HepG2 (cell line): ENCODE data around the gene CD84. TPM values are rescaled to one million over a fixed set of nuclear protein-coding genes. Genes with fewer than 3 reads are reported as not detected.

Source experiments
- ATAC-seq: fragments of 200-7000 bp; cut with Tn5 transposase; 3 replicates; pipeline ENCODE4 v1.9.1; 2020; ENCODE audit warnings: mild to moderate bottlenecking, moderate library complexity
- BruUV-seq: library from RNA; stranded (reverse); fragments of 400-500 nt; replicated peaks from 2 replicates; lab custom pipeline; 2021; lab: Mats Ljungman, UMichigan
- CTCF ChIA-PET: fragments of 300-600 bp; formaldehyde crosslinking; extraction: SDS; loops from one replicate; lab custom pipeline; 2021; ENCODE audit warnings: low total read pairs, inconsistent platforms, low intra/inter-chr PET ratio; lab: Yijun Ruan, JAX
- POLR2A ChIA-PET: fragments of 350-600 bp; sonication (Branson Sonifier 250); formaldehyde crosslinking; loops from one replicate; lab custom pipeline; 2020; ENCODE audit warnings: antibody characterized with exemption, inconsistent platforms; lab: Yijun Ruan, JAX
- DNase-seq: peaks from one replicate; pipeline ENCODE4 v3.0.0-alpha.2; 2015; ENCODE audit warnings: low spot score
- FAIRE-seq: peaks from 3 replicates; lab custom pipeline; 2011; peaks lifted over from hg19 to GRCh38; lab: Jason Lieb, UNC
- H2AFZ ChIP-seq: one replicate; pipeline ENCODE4 v1.6.1; 2011; ENCODE audit warnings: low read length, inconsistent platforms
- H3K27ac ChIP-seq: fragments of 300-600 bp; 3 replicates; pipeline ENCODE4 v1.8.0; 2011; ENCODE audit warnings: mixed run types, mild to moderate bottlenecking, mixed read lengths, low read length, inconsistent platforms; ENCODE audit not compliant: insufficient read depth; ENCODE audit errors: extremely low read length
- H3K27me3 ChIP-seq, 2 experiments: fragments of 200-600 bp in 1 of 2; 2 replicates in 1 of 2; 3 replicates in 1 of 2; pipeline versions ENCODE4 v1.6.0 to v1.8.0; 2011; ENCODE audit warnings: low read length in 2 of 2, mild to moderate bottlenecking in 2 of 2, moderate library complexity in 2 of 2, inconsistent platforms in 1 of 2; ENCODE audit not compliant: insufficient read depth in 2 of 2, control insufficient read depth in 1 of 2
- H3K36me3 ChIP-seq, 2 experiments: fragments of 200-600 bp in 1 of 2; replicated peaks in 1 of 2; 2 replicates in 1 of 2; 3 replicates in 1 of 2; pipeline versions ENCODE4 v1.5.1 to v1.8.0; 2011; ENCODE audit warnings: low read length in 2 of 2, inconsistent platforms in 1 of 2; ENCODE audit not compliant: insufficient read depth in 2 of 2, control insufficient read depth in 1 of 2
- H3K4me1 ChIP-seq: 2 replicates; pipeline ENCODE4 v1.5.1; 2012; ENCODE audit warnings: low read length, inconsistent platforms; ENCODE audit not compliant: insufficient read depth
- H3K4me2 ChIP-seq: 2 replicates; pipeline ENCODE4 v1.6.0; 2011; ENCODE audit warnings: low read depth, low read length, inconsistent platforms
- H3K4me3 ChIP-seq, 3 experiments: fragments of 200-600 bp in 1 of 3; sonication (generic), shearing (Covaris generic) in 1 of 3; replicated peaks in 1 of 3; 2 replicates each; pipeline ENCODE4 v1.5.1; 2011 to 2016; ENCODE audit warnings: low read length in 3 of 3, inconsistent platforms in 2 of 3, low read depth in 2 of 3, mild to moderate bottlenecking in 2 of 3, control low read depth in 1 of 3, mixed read lengths in 1 of 3; ENCODE audit not compliant: insufficient read depth in 1 of 3
- H3K79me2 ChIP-seq: one replicate; pipeline ENCODE4 v1.6.1; 2011; ENCODE audit warnings: low read length, inconsistent platforms; ENCODE audit not compliant: insufficient read depth
- H3K9ac ChIP-seq: 2 replicates; pipeline ENCODE4 v1.6.0; 2011; ENCODE audit warnings: mild to moderate bottlenecking, low read depth, low read length, inconsistent platforms; ENCODE audit not compliant: insufficient read depth
- H3K9me3 ChIP-seq: 2 replicates; pipeline ENCODE4 v1.5.1; 2012; ENCODE audit warnings: mild to moderate bottlenecking, low read length
- H4K20me1 ChIP-seq: 2 replicates; pipeline ENCODE4 v1.6.0; 2011; ENCODE audit warnings: inconsistent platforms, mild to moderate bottlenecking, low read length, moderate library complexity; ENCODE audit not compliant: insufficient read depth
- CREB3 ChIP-seq: sonication (generic); formaldehyde crosslinking; IDR thresholded peaks from 2 replicates; pipeline ENCODE4 v1.5.0; 2020; ENCODE audit warnings: missing genetic modification reagents
- GFI1 ChIP-seq: sonication (generic); formaldehyde crosslinking; IDR thresholded peaks from 2 replicates; pipeline ENCODE4 v1.5.0; 2020; ENCODE audit warnings: missing genetic modification reagents, mild to moderate bottlenecking, borderline replicate concordance
- HNRNPUL1 ChIP-seq: fragments of 200-400 bp; formaldehyde crosslinking; IDR thresholded peaks from 2 replicates; pipeline ENCODE4 v1.6.1; 2017; ENCODE audit warnings: low read depth, mild to moderate bottlenecking, low read length, moderate library complexity
- JUN ChIP-seq: sonication (generic); formaldehyde crosslinking; IDR thresholded peaks from 2 replicates; pipeline ENCODE4 v1.4.0; 2020; ENCODE audit warnings: mild to moderate bottlenecking, missing genetic modification reagents
- JUNB ChIP-seq: sonication (generic); formaldehyde crosslinking; IDR thresholded peaks from 2 replicates; pipeline ENCODE4 v1.8.0; 2022; ENCODE audit warnings: missing genetic modification reagents, mild to moderate bottlenecking, borderline replicate concordance
- NR0B2 ChIP-seq: sonication (generic); formaldehyde crosslinking; IDR thresholded peaks from 2 replicates; pipeline ENCODE4 v1.4.0; 2020; ENCODE audit warnings: mild to moderate bottlenecking, missing genetic modification reagents
- PTBP1 ChIP-seq: fragments of 200-400 bp; formaldehyde crosslinking; IDR thresholded peaks from 2 replicates; pipeline ENCODE4 v1.6.1; 2018; ENCODE audit warnings: low read length, low read depth; ENCODE audit not compliant: poor library complexity, severe bottlenecking
- TEAD2 ChIP-seq: sonication (generic); formaldehyde crosslinking; IDR thresholded peaks from 2 replicates; pipeline ENCODE4 v1.9.0; 2021; ENCODE audit warnings: missing genetic modification reagents
- USF2 ChIP-seq, 2 experiments: sonication (generic) in 1 of 2; formaldehyde crosslinking in 1 of 2; IDR thresholded peaks; 2 replicates each; pipeline versions ENCODE4 v1.5.1 to v1.6.1; 2011 to 2020; ENCODE audit warnings: borderline replicate concordance in 1 of 2, low read depth in 1 of 2, low read length in 1 of 2, mild to moderate bottlenecking in 1 of 2, missing genetic modification reagents in 1 of 2, moderate library complexity in 1 of 2
- ZMYM2 ChIP-seq: sonication (generic); formaldehyde crosslinking; IDR thresholded peaks from 2 replicates; pipeline ENCODE4 v1.8.0; 2022; ENCODE audit warnings: mild to moderate bottlenecking, missing genetic modification reagents
- ZNF543 ChIP-seq: sonication (generic); formaldehyde crosslinking; IDR thresholded peaks from 2 replicates; pipeline ENCODE4 v1.4.0; 2020; ENCODE audit warnings: mild to moderate bottlenecking, missing genetic modification reagents
- ZNF879 ChIP-seq: sonication (generic); formaldehyde crosslinking; IDR thresholded peaks from 2 replicates; pipeline ENCODE4 v1.8.1; 2023; ENCODE audit warnings: missing genetic modification reagents
- WGBS: methylation state at CpG from one replicate; pipeline ENCODE4 v1.1.6; 2017; ENCODE audit warnings: low lambda C conversion rate; 5-methylcytosine and 5-hydroxymethylcytosine counted together
- in situ Hi-C: cut with HindIII; loops from 2 replicates; pipeline ENCODE4 v1.10.0; 2017; ENCODE audit warnings: low pct_unique_long_range_greater_than_20kb; ENCODE audit not compliant: extremely low pct_ligation_motif_present
- intact Hi-C: fragments of 100-400 bp; cut with micrococcal nuclease; formaldehyde crosslinking; loops from one replicate; pipeline ENCODE4 v1.10.0; 2022; ENCODE audit not compliant: unreplicated experiment
- polyA plus RNA-seq, 8 experiments: library from polyadenylated mRNA; depleted of rRNA in 3 of 8; stranded (reverse) in 7 of 8; unstranded in 1 of 8; fragments of >200 nt; fragmentation: Illumina TruSeq in 4 of 8; extraction: Trizol in 4 of 8; gene quantifications; 2 replicates each; pipeline versions ENCODE4 v1.2.1 to v1.2.3, GENCODE V29; 2011 to 2016; ENCODE audit warnings: low read depth in 4 of 8, missing spikeins in 1 of 8, mixed read lengths in 1 of 8; ENCODE audit not compliant: insufficient read depth in 1 of 8
- total RNA-seq, 5 experiments: library from RNA; depleted of rRNA; stranded (reverse); fragments of >200 nt; fragmentation: Illumina TruSeq; extraction: Trizol; gene quantifications; 2 replicates each; pipeline ENCODE4 v1.2.3, GENCODE V29; 2016; ENCODE audit warnings: low read depth in 1 of 5

CD84 gene
- total and polyA plus RNA-seq, 2 of the 13 experiments (the other 11 are each of a cell fraction or from before 2014, with no cell fraction given) = not detected

GRCh38 chr1:160605205-160605604, 25.9 kb upstream of the CD84 start:
- Histone ChIP-seq H3K27ac (no peak overlapping the region), H3K4me1 (no peaks in the 10 kb centered on the region)
- POLR2A ChIA-PET = no interaction called here
- no peak for ATAC-seq
- no peak for TF ChIP-seq PTBP1
- TF ChIP-seq NR0B2 (CRISPR knock-in tag) = no peak
- no peak for TF ChIP-seq JUNB (CRISPR knock-in tag)
- no peak for TF ChIP-seq ZMYM2 (CRISPR knock-in tag)
- no peak for TF ChIP-seq TEAD2 (CRISPR knock-in tag)
- no peak for TF ChIP-seq CREB3 (CRISPR knock-in tag)
- TF ChIP-seq USF2 (IDR thresholded peaks at IDR 0.05; ENCODE audit: low read depth, low read length) = no peak
- no peak for TF ChIP-seq USF2 (CRISPR knock-in tag; IDR thresholded peaks at IDR 0.05; ENCODE audit: borderline replicate concordance)
- no peak for TF ChIP-seq JUN (CRISPR knock-in tag)
- no peak for TF ChIP-seq GFI1 (CRISPR knock-in tag)
- no peak for TF ChIP-seq ZNF879 (CRISPR knock-in tag)
- no peak for TF ChIP-seq ZNF543
- no peak for TF ChIP-seq HNRNPUL1
- TF ChIP-seq, all 625 proteins: peak for 0
- DNase-seq = no peak
- Histone ChIP-seq H3K9me3 (peaks cover 10% of the 10 kb centered on the region), H3K79me2 (no peaks in the 10 kb centered on the region), H2AFZ (no peak overlapping the region), H3K9ac (no peak overlapping the region), H3K4me2 (no peak overlapping the region), H4K20me1 (no peaks in the 10 kb centered on the region), H3K4me3 (no peak overlapping the region), H3K36me3 (no peaks in the 10 kb centered on the region), H3K27me3 (no peaks in the 10 kb centered on the region)
- no peak for FAIRE-seq
- in situ Hi-C loops (loop anchor here (5.0 kb wide), 2 partner anchors 113 to 178 kb away; no protein-coding TSS in a partner anchor), intact Hi-C loops (no loop called here)
- BruUV-seq = no TSS peak
- 26% methylated on average over 2 of the region's 2 CpGs for WGBS
- CTCF ChIA-PET = no interaction called here
